SK-N-MC (cell line): ENCODE measurements around the gene SLAIN1.

Experiments
- EZH2 ChIP-seq: fragments of 200-600 bp; sonication (generic); IDR thresholded peaks from one replicate; pipeline ENCODE4 v1.6.1; 2017; ENCODE audit warnings: antibody characterized with exemption
- FOXP2 ChIP-seq: optimal IDR thresholded peaks from 2 replicates; pipeline ENCODE3; 2011; ENCODE audit warnings: mild to moderate bottlenecking, moderate library complexity; ENCODE audit not compliant: insufficient read depth; ENCODE audit errors: extremely low read length, control extremely low read depth

GRCh38 chr13:77789376-77789775 is 91.9 kb downstream of the SLAIN1 start:
- no peak for TF ChIP-seq FOXP2
- no peak for TF ChIP-seq EZH2
